Stimulated activated CD4-positive, alpha-beta T cell treated with anti-CD3 and anti-CD28 coated beads, Interleukin-4, amount 100 ng/mL, for 1 hour (primary cell): ENCODE measurements around the gene FOXK1.
A peak's percentile ranks its signal among the peaks of the same experiment; 100 is the strongest.
"Not testable (repeated sequence)": the region's sequence is repeated elsewhere in the genome, so short reads cannot be mapped to it uniquely, and the experiment has no call there.

Source experiments
- DNase-seq: peaks from one replicate; pipeline ENCODE4 v3.0.0-alpha.2; 2020

FOXK1 gene

GRCh38 chr7:4681886-4682620, at the start of gene FOXK1:
FOXK1 (plus strand) TSS chr7:4682295; CDS start chr7:4682309, 14 bp downstream.
- peak; percentile 89 for DNase-seq

GRCh38 chr7:4633012-4633411, 49.1 kb upstream of the FOXK1 start:
- peak; percentile 4 for DNase-seq

- DNase-seq = no peak
Observed at GRCh38 chr7:4634166-4634565, 47.9 kb upstream of the FOXK1 start.

- DNase-seq = no peak
Observed at GRCh38 chr7:4638781-4639575, 43.1 kb upstream of the FOXK1 start.

- DNase-seq = no peak
Observed at GRCh38 chr7:4641091-4641666, 40.9 kb upstream of the FOXK1 start.

- DNase-seq = peak; percentile 96
Observed at GRCh38 chr7:4641667-4642467, 40.2 kb upstream of the FOXK1 start.

- no peak for DNase-seq
Observed at GRCh38 chr7:4642468-4643203, 39.5 kb upstream of the FOXK1 start.

- DNase-seq = not testable (repeated sequence)
Observed at GRCh38 chr7:4643204-4643471, 39.0 kb upstream of the FOXK1 start.

GRCh38 chr7:4645246-4645645, 36.8 kb upstream of the FOXK1 start:
- DNase-seq = no peak

GRCh38 chr7:4648111-4648510, 34.0 kb upstream of the FOXK1 start:
- no peak for DNase-seq

GRCh38 chr7:4650433-4651047, 31.6 kb upstream of the FOXK1 start:
- no peak for DNase-seq

GRCh38 chr7:4653771-4654170, 28.3 kb upstream of the FOXK1 start:
- DNase-seq = no peak

- DNase-seq = no peak
Observed at GRCh38 chr7:4655311-4655710, 26.8 kb upstream of the FOXK1 start.

- no peak for DNase-seq
Observed at GRCh38 chr7:4655896-4656295, 26.2 kb upstream of the FOXK1 start.

- DNase-seq = no peak
Observed at GRCh38 chr7:4657640-4658417, 24.3 kb upstream of the FOXK1 start.

GRCh38 chr7:4659551-4660286, 22.4 kb upstream of the FOXK1 start:
- no peak for DNase-seq

GRCh38 chr7:4661871-4662270, 20.2 kb upstream of the FOXK1 start:
- DNase-seq = no peak

- DNase-seq = no peak
Observed at GRCh38 chr7:4663239-4664018, 18.7 kb upstream of the FOXK1 start.

GRCh38 chr7:4665661-4666060, 16.4 kb upstream of the FOXK1 start:
- DNase-seq = no peak
